Measurements from ENCODE around the gene DLL4. TPM values are rescaled to one million over a fixed set of nuclear protein-coding genes. Genes with fewer than 3 reads are reported as not detected.

The DLL4 gene
- total RNA-seq, 1 experiment from 2014 or later = 0.10 TPM

GRCh38 chr15:40906091-40906990, 22.8 kb upstream of the DLL4 start:
- peak; percentile 97 for DNase-seq (ENCODE audit: low read depth)

DNA sequence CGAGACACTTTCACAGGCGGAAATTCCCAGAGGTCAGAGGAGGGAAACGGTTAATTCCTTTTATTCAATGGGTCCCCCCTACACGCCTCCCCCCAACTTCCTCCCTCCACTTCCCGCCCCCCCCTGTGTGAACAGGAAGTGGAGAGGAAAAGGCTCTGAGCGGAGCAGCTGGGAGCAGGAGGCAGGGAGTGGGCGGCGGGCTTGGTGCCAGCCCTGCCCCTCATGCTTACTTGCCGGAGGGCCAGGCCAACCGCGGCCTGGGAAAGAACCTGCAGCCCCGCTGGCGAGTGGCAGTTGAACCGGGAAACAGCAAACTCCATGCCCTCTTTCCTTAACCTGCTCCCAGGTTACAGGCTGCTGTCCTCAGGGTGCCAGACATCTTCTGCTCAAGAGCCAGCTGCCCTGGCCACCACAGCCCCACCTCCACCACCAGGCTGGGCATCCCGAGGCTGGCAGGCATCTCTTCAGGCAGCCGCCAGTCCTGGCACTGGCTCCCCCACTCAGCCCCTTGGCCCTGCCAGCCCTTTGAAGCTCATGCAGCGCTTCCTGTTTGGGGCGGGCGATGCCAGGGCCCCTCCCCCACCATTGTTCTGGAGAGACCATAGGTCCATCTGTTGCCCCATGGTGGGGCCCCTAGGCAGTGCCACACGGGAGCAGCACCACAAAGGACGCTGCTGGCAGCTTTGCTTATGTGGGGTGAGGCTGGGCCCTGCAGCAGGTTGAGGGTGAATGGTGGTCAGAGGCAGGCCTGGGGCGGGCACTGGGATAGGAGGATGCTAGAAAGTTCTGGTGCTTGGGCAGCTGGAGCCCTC, 21.9 kb upstream of the DLL4 start:
- no peak for DNase-seq (ENCODE audit: low read depth)

DNA sequence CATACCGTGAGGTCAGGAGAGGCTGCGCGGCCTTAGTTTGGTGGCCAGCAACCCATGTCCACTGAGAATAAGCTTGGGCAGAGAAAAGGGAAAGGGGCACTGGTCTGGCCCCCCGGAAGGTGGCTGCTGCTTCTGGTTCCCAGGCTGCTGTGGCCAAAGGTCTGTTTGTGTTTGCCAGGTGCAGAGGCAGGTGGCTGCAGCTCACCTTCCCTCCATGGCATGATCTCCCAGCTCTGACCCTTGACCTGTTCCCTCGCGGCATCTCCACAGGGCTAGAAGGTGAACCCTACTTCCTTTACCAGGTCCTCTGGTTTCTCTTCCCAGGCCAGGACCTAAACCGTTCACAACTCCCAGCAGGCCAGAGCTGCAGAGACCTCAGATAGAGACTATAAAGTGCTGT, 21.0 kb upstream of the DLL4 start:
- no peak for DNase-seq (ENCODE audit: low read depth)

DNA sequence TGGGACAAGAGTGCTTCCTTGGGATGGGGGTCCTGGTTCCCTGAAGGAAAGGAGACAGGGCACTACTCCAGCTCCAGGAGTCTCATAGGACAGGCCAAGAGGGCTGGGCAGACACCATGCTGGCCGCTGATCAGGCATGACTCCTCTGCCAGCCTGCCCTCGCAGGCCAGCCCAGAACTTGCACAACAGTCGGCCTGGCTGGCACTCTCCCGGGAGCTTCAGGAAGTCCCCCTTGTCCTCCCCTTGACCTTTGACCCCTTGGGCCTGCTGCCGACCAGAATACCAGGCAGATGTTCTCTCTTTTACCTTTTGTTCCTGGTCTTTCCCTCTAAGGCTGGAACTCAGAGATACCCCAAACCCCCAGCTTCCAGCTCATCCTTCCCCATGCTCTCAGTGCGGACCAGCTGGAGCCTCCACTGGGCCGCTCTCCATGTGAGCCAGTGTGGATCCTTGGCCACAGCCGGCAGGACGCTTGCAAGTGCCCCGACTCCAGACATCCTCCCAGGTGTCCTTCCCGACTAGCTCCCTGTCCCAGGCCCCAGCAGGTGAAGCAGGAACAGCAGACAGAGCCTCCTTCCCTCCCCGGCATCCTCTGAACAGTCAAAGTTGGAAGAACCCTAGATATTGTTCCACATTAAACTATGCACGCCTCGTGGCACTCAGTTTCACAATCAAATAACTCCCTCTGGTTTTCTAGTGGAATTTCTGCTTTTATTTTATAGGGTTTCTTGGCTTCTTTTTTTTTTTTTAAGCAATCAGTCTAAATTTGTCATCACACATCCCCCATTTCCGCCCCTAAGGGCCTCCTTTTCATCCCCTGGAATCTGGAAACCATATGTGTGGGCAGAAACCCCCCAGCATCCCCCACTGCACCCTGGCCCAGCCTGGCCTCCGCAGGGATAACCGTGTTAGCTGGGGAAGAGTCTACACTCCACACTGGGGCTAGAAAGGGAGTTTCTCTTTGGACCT, 19.2 kb upstream of the DLL4 start:
- no peak for DNase-seq (ENCODE audit: low read depth)

- DNase-seq (ENCODE audit: low read depth) = no peak
Observed at GRCh38 chr15:40911141-40911540, 18.0 kb upstream of the DLL4 start.

DNA sequence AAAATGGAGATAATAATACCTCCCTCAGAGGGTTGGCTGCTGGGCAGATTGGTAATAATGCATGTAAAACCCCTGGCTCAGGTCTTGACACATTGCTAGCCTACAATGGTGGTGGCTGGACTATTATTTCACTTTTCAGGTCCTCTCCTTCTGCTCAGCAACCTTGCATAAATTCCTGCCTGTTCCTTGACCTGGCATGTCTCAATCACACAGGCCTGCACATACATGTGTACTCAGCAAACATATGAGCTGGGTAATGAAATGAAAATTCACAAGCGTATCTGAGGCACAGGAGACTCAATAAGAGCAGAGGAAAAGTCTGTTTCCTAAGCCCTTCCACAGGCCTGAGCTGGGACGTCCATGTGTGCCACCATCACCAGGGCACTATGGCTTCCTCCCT, 17.4 kb upstream of the DLL4 start:
- no peak for DNase-seq (ENCODE audit: low read depth)

DNA sequence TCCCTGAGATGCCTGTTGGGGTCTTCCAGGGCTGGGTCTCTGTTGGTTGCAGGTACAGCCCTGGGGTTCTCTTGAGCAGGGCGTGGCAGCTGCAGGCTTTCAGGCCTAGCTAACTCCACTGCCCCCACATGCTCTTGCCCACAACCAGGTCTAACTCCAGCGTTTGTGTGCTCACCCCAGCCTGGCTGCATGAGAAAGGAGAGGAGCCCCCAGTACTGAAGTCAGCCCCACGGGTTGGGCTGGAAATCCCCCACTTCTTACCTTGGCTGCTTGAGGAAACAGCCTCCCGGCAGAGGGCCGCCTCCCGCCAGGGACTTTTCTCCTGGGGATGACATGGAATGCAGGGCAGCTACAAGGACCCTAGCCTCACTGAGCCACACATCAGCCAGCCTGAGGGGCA, 16.7 kb upstream of the DLL4 start:
- no peak for DNase-seq (ENCODE audit: low read depth)

GRCh38 chr15:40914013-40914412, 15.1 kb upstream of the DLL4 start:
- DNase-seq (ENCODE audit: low read depth) = no peak

- DNase-seq (ENCODE audit: low read depth) = no peak
Observed at GRCh38 chr15:40914486-40914885, 14.7 kb upstream of the DLL4 start.

DNA sequence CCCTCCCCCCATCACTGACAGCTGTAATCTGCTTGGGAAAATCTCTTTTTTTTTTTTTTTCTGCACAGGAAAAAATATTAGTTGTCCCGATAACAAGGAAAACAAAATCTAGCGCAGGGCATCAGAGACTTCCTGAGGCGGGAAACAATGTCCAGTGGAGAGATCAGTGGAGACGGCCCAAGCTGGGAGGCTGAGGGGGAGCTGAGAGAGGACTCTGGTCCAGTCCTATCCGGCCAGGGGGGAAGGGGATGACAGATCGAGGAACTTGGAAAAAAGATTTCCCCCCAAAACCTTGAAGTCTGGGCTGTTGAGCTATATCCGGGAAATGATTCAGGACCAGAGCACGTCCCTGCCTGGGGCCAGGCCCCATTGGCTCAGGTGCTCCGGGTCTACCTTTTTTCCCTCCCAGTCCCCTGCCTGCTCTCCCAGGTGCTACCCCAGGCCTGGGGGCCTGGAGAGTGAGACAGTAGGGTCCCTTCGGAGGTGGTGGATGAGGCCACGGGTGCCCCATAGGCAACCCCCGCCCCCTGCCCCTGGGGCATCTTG, 14.0 kb upstream of the DLL4 start:
- no peak for DNase-seq (ENCODE audit: low read depth)

GRCh38 chr15:40915679-40916078, 13.5 kb upstream of the DLL4 start:
- no peak for DNase-seq (ENCODE audit: low read depth)

DNA sequence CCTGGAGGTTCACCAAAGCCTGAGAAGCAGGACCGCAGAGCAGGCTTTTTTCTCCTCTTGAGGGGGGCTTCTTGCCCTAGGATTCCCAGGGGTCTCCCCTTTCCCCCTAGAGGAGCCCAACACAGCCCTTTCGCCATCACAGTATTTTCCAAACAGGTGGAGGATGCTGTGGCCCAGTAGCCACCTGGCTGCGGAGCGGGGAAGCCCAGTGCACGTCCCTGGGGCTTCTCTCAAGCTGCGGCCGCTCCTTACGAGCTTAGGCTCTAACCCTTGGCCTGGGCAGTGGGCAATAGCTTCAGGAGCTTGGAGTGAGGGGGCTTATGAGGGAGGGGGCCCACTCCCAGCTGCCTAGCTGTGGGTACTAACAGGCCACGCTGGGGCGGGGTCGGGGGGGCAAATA, 11.6 kb upstream of the DLL4 start:
- DNase-seq (ENCODE audit: low read depth) = no peak

- DNase-seq (ENCODE audit: low read depth) = no peak
Observed at GRCh38 chr15:40918146-40918798, 10.9 kb upstream of the DLL4 start.

- DNase-seq (ENCODE audit: low read depth) = no peak
Observed at GRCh38 chr15:40918799-40919392, 10.2 kb upstream of the DLL4 start.

GRCh38 chr15:40921949-40922607, 7.1 kb upstream of the DLL4 start:
- DNase-seq (ENCODE audit: low read depth) = no peak

DNA sequence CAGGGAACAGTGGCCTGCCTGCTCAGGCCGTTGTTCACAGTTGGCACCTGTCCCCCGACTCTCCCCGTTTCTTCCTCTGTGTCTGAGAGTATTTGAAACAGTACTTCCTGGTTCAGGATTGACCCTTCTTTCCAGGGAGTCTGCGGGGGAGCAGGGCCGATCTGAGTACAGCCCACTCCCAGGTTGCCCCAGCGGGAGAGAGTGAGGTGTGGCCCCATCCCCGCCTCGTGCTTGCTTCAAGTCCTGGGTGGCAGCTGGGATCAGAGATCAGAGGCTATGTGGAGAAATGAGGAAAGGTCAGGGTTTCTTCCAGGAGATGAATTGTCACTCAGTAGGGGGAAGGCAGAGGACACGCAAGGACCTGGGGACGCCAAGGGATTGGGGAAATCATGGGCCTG, 6.5 kb upstream of the DLL4 start:
- DNase-seq (ENCODE audit: low read depth) = no peak

GRCh38 chr15:40923551-40923950, 5.6 kb upstream of the DLL4 start:
- DNase-seq (ENCODE audit: low read depth) = no peak

- no peak for DNase-seq (ENCODE audit: low read depth)
Observed at GRCh38 chr15:40925495-40925862, 3.7 kb upstream of the DLL4 start.

GRCh38 chr15:40925863-40926658, 3.1 kb upstream of the DLL4 start:
- DNase-seq (ENCODE audit: low read depth) = no peak
